Heart right ventricle (tissue), 16 donors: ENCODE data around the gene L3MBTL4. TPM values are rescaled to one million over a fixed set of nuclear protein-coding genes. Genes with fewer than 3 reads are reported as not detected.

Source experiments
- ATAC-seq, 8 donors: fragments of 200-7000 bp; cut with Tn5 transposase; one replicate each; pipeline ENCODE4 v1.9.1; 2020; ENCODE audit warnings: mild to moderate bottlenecking in 8 of 8, moderate library complexity in 8 of 8, moderate number of reproducible peaks in 1 of 8
- DNase-seq, 2 donors: peaks; one replicate each; pipeline ENCODE4 v3.0.0-alpha.2; 2020
- H3K27ac ChIP-seq, 10 donors: fragments of 200-600 bp; sonication (generic) in 2 of 10; one replicate each; pipeline versions ENCODE4 v1.5.0 to v1.8.0; 2020 to 2022; ENCODE audit warnings: mild to moderate bottlenecking in 3 of 10
- H3K27me3 ChIP-seq, 7 donors: fragments of 200-600 bp; one replicate each; pipeline ENCODE4 v1.8.0; 2021 to 2022; ENCODE audit warnings: mild to moderate bottlenecking in 2 of 7
- H3K36me3 ChIP-seq, 9 donors: fragments of 200-600 bp; sonication (generic) in 1 of 9; one replicate each; pipeline versions ENCODE4 v1.5.0 to v1.8.0; 2020 to 2022; ENCODE audit warnings: mild to moderate bottlenecking in 2 of 9
- H3K4me1 ChIP-seq, 9 donors: fragments of 200-600 bp; sonication (generic) in 1 of 9; one replicate each; pipeline versions ENCODE4 v1.5.0 to v1.8.0; 2020 to 2022; ENCODE audit warnings: mild to moderate bottlenecking in 4 of 9
- H3K4me3 ChIP-seq, 10 donors: fragments of 200-600 bp; sonication (generic) in 2 of 10; one replicate each; pipeline versions ENCODE4 v1.5.0 to v1.8.0; 2020 to 2022; ENCODE audit warnings: mild to moderate bottlenecking in 7 of 10, moderate library complexity in 2 of 10
- H3K9me3 ChIP-seq, 11 donors: fragments of 200-600 bp in 10 of 11; sonication (generic) in 2 of 11; one replicate each; pipeline versions ENCODE4 v1.5.0 to v1.8.0; 2013 to 2022; ENCODE audit warnings: mild to moderate bottlenecking in 2 of 11, control low read depth in 1 of 11, moderate library complexity in 1 of 11
- CTCF ChIP-seq, 9 donors: fragments of 200-600 bp; sonication (generic) in 2 of 9; IDR thresholded peaks; one replicate each; pipeline versions ENCODE4 v1.5.0 to v1.8.0; 2021 to 2022; ENCODE audit warnings: antibody characterized with exemption in 9 of 9, mild to moderate bottlenecking in 5 of 9, moderate library complexity in 1 of 9
- WGBS, 2 donors: extraction: QIAGEN DNeasy Blood & Tissue Kit; methylation state at CpG; one replicate each; pipeline ENCODE4 v1.1.7; 2013; ENCODE audit warnings: inconsistent platforms in 1 of 2; 5-methylcytosine and 5-hydroxymethylcytosine counted together
- intact Hi-C, 10 donors: fragments of 100-400 bp; cut with DNase I; formaldehyde crosslinking; loops; one replicate each; pipeline versions ENCODE4 v1.11.1 to v1.14.2; 2022
- polyA plus RNA-seq, 2 donors: library from polyadenylated mRNA; stranded (reverse); fragments of 200-250 nt; gene quantifications; one replicate each; pipeline ENCODE4 v1.2.3, GENCODE V29; 2013
- total RNA-seq, 10 donors: library from RNA; stranded (reverse); fragmentation: NEBNext Ultra II Directional in 3 of 10; extraction: Animal tissue kit (Norgen Biotek cat#: 25700) in 3 of 10; gene quantifications; one replicate each; pipeline versions ENCODE4 v1.2.1 to v1.2.4, GENCODE V29; 2021 to 2023
- donor health status: Arrhythmogenic right ventricular cardiomyopathy.
- donor health status: ischemic (EF 13 %, LVEDD 7.1; RV severe dilation, severe dysfunction).
- donor health status: healthy with polysubstance abuse.
- donor health status: DM: no; HTN: yes; CAD: no.
- donor health status: DM: no; HTN: no; CAD: no.
- donor health status: ischemic (EF 25% LVEDD 6.9; RV normal size, moderate dysfunction).
- donor health status: ischemic (EF 25% LVEDD 5.7; RV mildly dilated, moderate dysfunction).
- donor health status: healthy.
- donor health status: DM: yes; HTN: yes; CAD: no.
- donor health status: Ischemic cardiomyopathy.
- donor health status: ischemic (EF 35%, LVEDD 5.7; RV mildly dilated, moderate dysfunction).
- donor health status: nonischemic (EF 11% LVEDD 7.7; RV severe dilation, severe dysfunction).
- donor health status: DM: yes; HTN: yes; CAD: no.
- donor health status: PGD.
- donor health status: ischemic (EF 29% LVEDD 5.4; RV normal size, mild dysfunction).
- donor health status: nonischemic (EF 23%, LVEDD 6.1; RV moderate dilation, normal function).

L3MBTL4 gene
- total and polyA plus RNA-seq, 12 donors, result 0.54 to 3.2 (median 1.3) TPM

- no peaks in the 10 kb centered on the region for H3K9me3 ChIP-seq
- 78 to 84% methylated on average over 18 of the region's 18 CpGs for WGBS, 2 donors
- ATAC-seq (no peak), DNase-seq (no peak)
- H3K4me1 ChIP-seq, result no peaks in the 10 kb centered on the region
- H3K27ac ChIP-seq, result no peak overlapping the region
- no peak overlapping the region for H3K4me3 ChIP-seq
- intact Hi-C loops, result no loop called here
- H3K27me3 ChIP-seq, result peaks cover 0 to 9% (median 0%) of the 10 kb centered on the region in 7 donors
- no peaks in the 10 kb centered on the region for H3K36me3 ChIP-seq
- TF ChIP-seq CTCF (IDR thresholded peaks at IDR 0.05), result no peak
Observed at GRCh38 chr18:6271585-6271984, 143.1 kb downstream of the L3MBTL4 start.

GRCh38 chr18:6270771-6271216 lies 143.9 kb downstream of the L3MBTL4 start:
- Histone ChIP-seq H3K27me3 (peaks cover 0 to 9% (median 0%) of the 10 kb centered on the region in 7 donors), H3K4me1 (no peaks in the 10 kb centered on the region), H3K4me3 (no peak overlapping the region), H3K27ac (no peak overlapping the region), H3K36me3 (no peaks in the 10 kb centered on the region), H3K9me3 (no peaks in the 10 kb centered on the region)
- TF ChIP-seq CTCF (IDR thresholded peaks at IDR 0.05), result no peak
- WGBS, 2 donors, result 88 to 92% methylated on average over 8 of the region's 8 CpGs
- intact Hi-C loops, result no loop called here
- no peak for DNase-seq
- ATAC-seq, result no peak

- 88 to 90% methylated on average over 12 of the region's 12 CpGs for WGBS, 2 donors
- Histone ChIP-seq H3K4me3 (no peak overlapping the region), H3K4me1 (no peaks in the 10 kb centered on the region), H3K27me3 (peaks cover 0 to 9% (median 0%) of the 10 kb centered on the region in 7 donors), H3K36me3 (no peaks in the 10 kb centered on the region), H3K27ac (no peak overlapping the region), H3K9me3 (no peaks in the 10 kb centered on the region)
- ATAC-seq (no peak), DNase-seq (no peak)
- TF ChIP-seq CTCF (IDR thresholded peaks at IDR 0.05), result no peak
- intact Hi-C loops, result loop anchor here in 1 of 10 donors (5.0 kb wide), 1 partner anchor 48 kb away; no protein-coding TSS in a partner anchor
Observed at GRCh38 chr18:6269660-6270332, 144.9 kb downstream of the L3MBTL4 start.

- Histone ChIP-seq H3K27ac (no peak overlapping the region), H3K4me1 (no peaks in the 10 kb centered on the region), H3K27me3 (peaks cover 0 to 1% (median 0%) of the 10 kb centered on the region in 7 donors), H3K36me3 (no peaks in the 10 kb centered on the region), H3K4me3 (no peak overlapping the region), H3K9me3 (no peaks in the 10 kb centered on the region)
- no peak for ATAC-seq
- no peak for DNase-seq
- 88% methylated on average over 3 of the region's 3 CpGs for WGBS, 2 donors
- no peak for TF ChIP-seq CTCF (IDR thresholded peaks at IDR 0.05)
- intact Hi-C loops, result loop anchor here in 1 of 10 donors (5.0 kb wide), 1 partner anchor 51 kb away; no protein-coding TSS in a partner anchor
Observed at GRCh38 chr18:6266212-6266611, 148.5 kb downstream of the L3MBTL4 start.
